ENCODE results near the gene EVI5L.

- TF ChIP-seq CTCF (IDR thresholded peaks at IDR 0.05; ENCODE audit: poor library complexity, severe bottlenecking) (no peak), POLR2AphosphoS5 (IDR thresholded peaks at IDR 0.05) (no peak)
Observed at GRCh38 chr19:7818806-7819205, 11.2 kb upstream of the EVI5L start.
